T47D (cell line): ENCODE data around the gene GAL3ST3.
A peak's percentile ranks its signal among the peaks of the same experiment; 100 is the strongest.
"Not testable (repeated sequence)": the region's sequence is repeated elsewhere in the genome, so short reads cannot be mapped to it uniquely, and the experiment has no call there.

Experiments used
- DNase-seq, 2 experiments: peaks; one replicate each; pipeline versions ENCODE4 v3.0.0 to v3.0.0-alpha.2; 2011 to 2012; ENCODE audit warnings: low read depth in 1 of 2, low spot score in 1 of 2
- JUND ChIP-seq: IDR thresholded peaks from 2 replicates; pipeline ENCODE4 v1.6.1; 2012; ENCODE audit warnings: low read depth
- in situ Hi-C: cut with HindIII; loops from 2 replicates; pipeline ENCODE4 v1.10.0; 2016; ENCODE audit warnings: low sequenced_read_pairs, low pct_unique_long_range_greater_than_20kb

Gene GAL3ST3

DNA sequence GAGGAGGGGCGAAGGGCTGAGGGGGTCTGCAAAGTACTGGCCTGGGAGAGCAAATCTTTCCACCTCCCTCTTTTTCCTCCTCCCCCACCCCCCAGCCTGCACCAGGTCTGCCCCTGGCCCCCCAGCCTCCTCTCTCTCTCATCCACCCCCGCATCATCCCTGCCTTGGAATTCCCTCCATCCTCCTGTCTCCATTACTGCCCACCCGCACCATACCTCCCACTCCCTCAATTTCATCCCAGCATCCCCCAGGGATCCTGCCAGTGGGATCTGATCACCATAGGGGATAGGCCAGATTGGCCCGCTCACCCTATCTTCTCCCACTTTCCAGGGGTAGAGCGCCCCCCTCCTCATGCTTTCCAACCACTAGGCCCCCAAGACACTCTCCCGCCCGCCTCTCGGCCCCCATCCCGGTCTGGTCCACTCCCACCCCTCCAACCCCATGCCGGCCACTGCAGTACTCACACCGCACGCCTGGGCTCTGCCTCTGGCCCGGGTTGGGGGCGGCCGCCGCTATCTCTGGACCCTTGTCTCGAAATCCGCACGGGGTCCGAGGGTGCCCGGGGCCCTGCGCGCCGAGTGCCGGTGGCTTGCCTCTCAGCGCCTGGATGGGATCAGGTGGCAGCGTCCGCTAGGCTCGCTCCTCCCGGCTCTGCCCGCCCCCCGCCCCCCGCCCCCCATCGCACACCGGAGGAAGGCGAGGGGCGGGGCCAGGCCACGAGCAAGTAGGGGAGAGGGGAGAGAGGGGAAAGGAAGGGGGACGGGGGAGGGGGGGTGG lies at the start of gene GAL3ST3:
Gene GAL3ST3, minus strand, starts transcription at position 615 of the 777 bp plus-strand sequence. CDS start 3,746 bp downstream, outside the sequence.
- in situ Hi-C loops: no loop called here
- TF ChIP-seq JUND: no peak
- no peak for DNase-seq

- DNase-seq, in situ Hi-C loops: not testable (repeated sequence)
Observed at GRCh38 chr11:66092125-66092524, 43.2 kb upstream of the GAL3ST3 start.

DNA sequence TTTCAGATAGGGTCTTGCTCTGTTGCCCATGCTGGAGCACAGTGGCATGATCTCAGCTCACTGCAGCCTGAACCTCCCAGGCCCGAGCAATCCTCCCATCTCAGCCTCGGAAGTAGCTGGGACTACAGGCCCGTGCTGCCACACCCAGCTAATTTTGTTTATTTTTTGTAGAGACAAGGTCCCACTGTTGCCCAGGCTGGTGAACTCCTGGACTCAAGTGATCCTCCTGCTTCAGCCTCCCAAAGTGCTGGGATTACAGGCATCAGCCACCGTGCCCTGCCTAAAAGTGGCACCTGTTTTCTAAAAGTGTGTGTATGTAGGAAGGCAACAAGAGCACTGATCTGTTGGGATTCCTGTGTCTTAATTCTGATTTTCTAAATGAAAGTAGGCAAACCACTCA lies 41.3 kb upstream of the GAL3ST3 start:
- in situ Hi-C loops: no loop called here
- DNase-seq: no peak
- no peak for TF ChIP-seq JUND

GRCh38 chr11:66089067-66089466 lies 40.1 kb upstream of the GAL3ST3 start:
- TF ChIP-seq JUND: no peak
- in situ Hi-C loops: no loop called here

DNA sequence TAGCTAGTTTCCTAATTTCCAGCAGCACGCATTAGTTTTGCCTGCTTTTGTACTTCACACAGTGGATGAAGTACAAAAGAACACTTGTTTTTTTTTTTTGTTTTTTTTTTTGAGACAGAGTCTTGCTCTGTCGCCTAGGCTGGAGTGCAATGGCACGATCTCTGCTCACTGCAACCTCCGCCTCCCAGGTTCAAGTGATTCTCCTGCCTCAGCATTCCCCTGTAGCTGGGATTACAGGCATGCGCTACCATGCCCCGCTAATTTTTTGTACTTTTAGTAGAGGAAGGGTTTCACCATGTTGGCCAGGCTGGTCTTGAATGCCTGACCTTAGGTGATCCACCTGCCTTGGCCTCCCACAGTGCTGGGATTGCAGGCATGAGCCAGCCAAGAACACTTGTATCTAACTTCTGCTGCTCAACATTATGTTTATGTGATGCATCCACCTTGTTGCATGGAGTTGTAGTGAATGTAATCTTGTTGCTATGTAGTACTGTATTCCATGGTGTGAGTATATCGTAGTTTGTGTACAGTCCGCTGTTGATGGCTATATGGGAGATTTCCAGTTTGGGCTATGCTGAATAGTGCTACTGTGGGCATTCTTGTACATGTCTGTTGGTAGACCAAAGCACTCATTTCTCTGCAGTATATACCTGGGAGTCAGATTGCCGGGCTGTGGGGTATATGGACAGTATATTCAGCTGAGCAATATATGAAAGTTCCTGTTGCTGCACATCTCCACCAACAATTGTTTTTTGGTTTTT lies 38.4 kb upstream of the GAL3ST3 start:
- TF ChIP-seq JUND: no peak
- in situ Hi-C loops: no loop called here
- no peak for DNase-seq

More at GRCh38 chr11:66089067-66089466, 40.1 kb upstream of the GAL3ST3 start:
- DNase-seq: no peak

GRCh38 chr11:66084821-66085475 lies 36.0 kb upstream of the GAL3ST3 start:
- DNase-seq: no peak
- TF ChIP-seq JUND: no peak
- in situ Hi-C loops: no loop called here

DNA sequence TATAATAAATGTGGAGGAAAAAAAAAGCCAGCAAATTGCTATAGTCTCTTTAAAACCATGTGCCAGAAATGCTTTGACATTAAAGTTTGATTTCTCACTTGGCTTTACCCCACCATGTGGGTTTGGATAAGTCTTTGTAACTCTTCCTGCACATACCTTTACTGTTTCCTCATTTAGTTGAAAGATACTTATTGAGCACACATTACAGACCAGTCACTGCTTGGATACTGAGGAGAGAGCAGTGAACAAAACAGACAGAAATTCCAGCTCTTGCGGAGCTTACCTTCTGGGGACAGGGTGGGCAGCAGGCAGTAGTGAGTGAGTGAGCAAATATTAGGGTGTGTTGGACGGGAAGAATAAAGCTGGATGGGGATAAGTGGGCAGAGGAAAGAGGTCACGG lies 34.8 kb upstream of the GAL3ST3 start:
- no peak for DNase-seq
- no peak for TF ChIP-seq JUND
- in situ Hi-C loops: no loop called here

DNA sequence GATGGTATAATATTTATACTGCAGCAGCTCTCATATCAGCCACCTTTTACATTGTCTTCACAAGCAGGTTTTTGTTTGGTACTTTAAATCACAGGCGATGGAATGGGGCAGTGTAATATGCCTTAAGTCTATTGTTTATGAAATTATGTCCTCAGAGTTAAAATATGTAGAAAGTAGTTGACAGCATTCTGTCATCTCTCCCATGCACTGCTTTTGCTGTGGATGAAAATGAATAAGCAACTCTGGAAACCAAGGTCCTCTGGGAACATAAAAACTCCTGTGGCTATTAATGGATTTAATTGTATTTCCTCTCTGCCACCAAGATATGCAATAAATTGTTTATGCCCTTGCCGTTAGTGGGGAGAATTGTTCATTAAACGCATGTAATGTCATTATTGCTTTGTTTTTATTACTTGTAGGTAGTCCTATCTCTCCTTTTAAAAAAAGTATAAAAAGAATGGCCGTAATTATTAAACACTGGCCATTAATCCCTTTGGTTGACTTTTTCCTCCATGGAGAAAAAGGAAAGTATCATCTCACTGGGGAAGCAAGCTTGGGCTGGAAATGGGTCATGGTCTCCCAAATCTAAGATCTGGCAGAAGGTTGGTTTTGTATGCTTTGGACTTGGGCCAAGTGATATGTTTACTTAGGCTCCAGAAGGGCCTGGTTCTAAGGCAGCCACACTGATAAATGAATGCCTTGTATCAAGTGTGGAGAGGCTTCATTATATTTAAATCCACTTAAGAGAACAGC lies 34.2 kb upstream of the GAL3ST3 start:
- DNase-seq: no peak
- in situ Hi-C loops: no loop called here
- TF ChIP-seq JUND: no peak

DNA sequence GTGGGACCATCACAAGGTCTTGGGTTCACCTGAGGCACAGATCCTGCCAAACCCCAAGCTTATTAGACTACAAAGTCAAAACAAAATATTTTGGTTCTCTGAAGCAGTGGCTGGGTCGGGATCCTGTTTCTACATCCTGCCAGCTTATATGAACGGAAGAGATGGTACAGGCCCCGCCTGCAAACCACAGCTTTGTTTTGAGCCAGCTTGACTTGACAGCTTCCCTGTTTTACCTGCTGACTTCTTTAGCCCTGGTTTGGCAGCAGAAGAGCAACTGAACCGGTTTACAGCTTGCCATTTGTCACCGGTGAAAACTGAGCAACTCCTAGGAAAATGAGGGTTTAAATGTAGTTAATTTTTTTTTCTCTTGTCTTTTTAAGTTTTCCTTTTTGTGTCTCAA lies 32.5 kb upstream of the GAL3ST3 start:
- DNase-seq: peak; percentile 78 to 97
- TF ChIP-seq JUND: no peak
- in situ Hi-C loops: no loop called here

DNA sequence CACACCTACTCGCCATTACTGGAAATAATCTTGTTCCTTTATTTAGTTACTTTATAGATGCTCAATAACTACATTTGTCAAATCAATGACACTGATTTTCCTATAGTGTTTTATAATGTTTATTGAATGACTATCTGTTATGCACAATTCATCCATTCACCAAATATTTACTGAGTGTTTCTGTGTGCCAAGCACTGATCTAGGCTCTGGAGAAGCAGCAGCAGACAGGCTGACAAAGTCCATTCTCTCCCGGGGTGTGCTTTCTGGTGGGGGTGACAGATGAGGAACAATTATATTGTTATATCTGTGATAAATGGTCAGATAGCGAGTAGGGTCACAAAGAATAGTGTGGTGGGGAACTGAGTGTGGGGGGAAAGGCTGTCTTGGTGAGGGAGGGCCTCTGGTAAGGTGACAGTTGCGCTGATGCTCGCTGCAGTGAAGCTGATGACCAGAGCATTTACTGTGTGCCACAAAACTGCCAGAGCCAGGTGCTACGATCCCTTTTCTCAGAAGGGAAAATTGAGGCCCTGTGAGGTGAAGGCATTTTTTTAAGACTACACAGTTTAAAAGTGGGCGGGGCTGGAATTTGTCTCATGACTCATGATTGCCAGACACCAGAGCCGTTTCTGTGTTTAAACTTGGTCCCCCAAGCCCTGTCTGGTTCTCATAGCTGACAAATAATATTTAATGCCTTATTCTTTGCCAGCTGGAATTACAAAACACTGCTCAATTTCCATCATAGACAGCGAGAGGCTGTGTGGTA lies 31.3 kb upstream of the GAL3ST3 start:
- in situ Hi-C loops: no loop called here
- DNase-seq: peak in 1 of 2 experiments; percentile 65

DNA sequence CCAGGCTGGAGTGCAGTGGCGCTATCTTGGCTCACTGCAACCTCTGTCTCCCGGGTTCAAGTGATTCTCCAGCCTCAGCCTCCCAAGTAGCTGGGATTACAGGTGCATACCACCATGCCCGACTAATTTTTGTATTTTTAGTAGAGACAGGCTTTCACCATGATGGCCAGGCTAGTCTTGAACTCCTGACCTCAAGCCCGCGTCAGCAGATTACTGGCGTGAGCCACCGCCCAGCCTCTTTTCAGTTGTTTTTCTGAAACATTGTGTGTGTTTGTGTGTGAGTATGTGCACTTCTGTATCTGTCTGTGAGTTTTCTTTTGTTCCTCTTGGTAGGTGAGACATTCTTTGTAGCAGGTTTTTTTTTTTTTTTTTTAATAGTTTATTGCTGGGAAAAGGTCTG lies 30.0 kb upstream of the GAL3ST3 start:
- in situ Hi-C loops, DNase-seq: not testable (repeated sequence)

More for the DNA sequence above, 31.3 kb upstream of the GAL3ST3 start:
- no peak for TF ChIP-seq JUND

DNA sequence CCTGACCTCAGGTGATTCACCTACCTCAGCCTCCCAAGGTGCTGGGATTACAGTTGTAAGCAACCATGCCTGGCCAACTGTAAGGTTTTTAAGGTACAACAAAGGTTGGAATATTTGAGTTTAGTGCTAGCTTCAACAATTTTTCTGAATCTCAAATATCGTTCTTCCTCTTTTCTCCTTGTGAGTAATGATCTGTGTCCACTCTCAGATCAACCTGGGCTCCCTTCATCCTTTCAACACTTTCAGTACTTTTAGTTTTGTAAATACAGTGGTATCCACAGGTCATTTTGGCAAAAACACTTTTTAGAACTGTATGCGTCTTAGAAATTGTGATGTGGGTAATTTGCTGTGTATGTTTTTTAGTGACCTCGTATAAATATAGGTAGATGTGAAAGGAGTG lies 29.0 kb upstream of the GAL3ST3 start:
- DNase-seq: no peak
- TF ChIP-seq JUND: no peak
- in situ Hi-C loops: no loop called here
